BJ (cell line): ENCODE results near the gene KDM3B. TPM values are rescaled to one million over a fixed set of nuclear protein-coding genes. Genes with fewer than 3 reads are reported as not detected.

Experiments
- CTCF ChIA-PET: fragments of 350-600 bp; formaldehyde crosslinking; extraction: SDS; loops from one replicate; lab custom pipeline; 2021; ENCODE audit warnings: antibody characterized with exemption, inconsistent platforms; lab: Yijun Ruan, JAX
- POLR2A ChIA-PET: fragments of 300-600 bp; sonication (Branson Sonifier 250); formaldehyde crosslinking; extraction: SDS; loops from one replicate; lab custom pipeline; 2021; ENCODE audit warnings: antibody characterized with exemption; lab: Charles Lee
- DNase-seq: peaks from one replicate; pipeline ENCODE4 v3.0.0-alpha.2; 2011; ENCODE audit warnings: low read depth
- H3K27me3 ChIP-seq: 2 replicates; pipeline ENCODE4 v1.6.0; 2011; ENCODE audit warnings: low read length; ENCODE audit not compliant: control insufficient read depth, insufficient read depth
- H3K36me3 ChIP-seq: 2 replicates; pipeline ENCODE4 v1.5.1; 2011; ENCODE audit warnings: low read length; ENCODE audit not compliant: control insufficient read depth, insufficient read depth
- H3K4me3 ChIP-seq: 2 replicates; pipeline ENCODE4 v1.5.1; 2011; ENCODE audit warnings: low read depth, mild to moderate bottlenecking, control low read depth, low read length
- CTCF ChIP-seq: IDR thresholded peaks from 2 replicates; pipeline ENCODE4 v1.5.1; 2011; ENCODE audit warnings: low read depth, mild to moderate bottlenecking, control low read depth, inconsistent platforms, low read length, moderate library complexity; ENCODE audit not compliant: insufficient read depth
- polyA plus RNA-seq: library from polyadenylated mRNA; depleted of rRNA; stranded (reverse); fragments of >200 nt; gene quantifications from 2 replicates; pipeline ENCODE4 v1.2.3, GENCODE V29; 2011

KDM3B gene
- polyA plus RNA-seq, 1 experiment, result 20.4 TPM

- POLR2A ChIA-PET, result no interaction called here
- no peak for TF ChIP-seq CTCF
Observed at GRCh38 chr5:138372225-138372624, 19.7 kb downstream of the KDM3B start.

GRCh38 chr5:138372653-138373052 is 20.2 kb downstream of the KDM3B start:
- ChIA-PET CTCF (interaction anchor here (8.8 kb wide), 1 partner anchor 20 kb away, joined by 93 read pairs; the partner anchor contains the start of gene KDM3B), POLR2A (no interaction called here)
- TF ChIP-seq CTCF, result no peak
- peaks cover 2% of the 10 kb centered on the region; the same call in 1 of the 2 replicates for H3K36me3 ChIP-seq
- no peak overlapping the region for H3K4me3 ChIP-seq
- no peaks in the 10 kb centered on the region for H3K27me3 ChIP-seq
- no peak for DNase-seq

More at GRCh38 chr5:138372225-138372624, 19.7 kb downstream of the KDM3B start:
- Histone ChIP-seq H3K36me3 (peaks cover 2% of the 10 kb centered on the region; the same call in 1 of the 2 replicates), H3K4me3 (no peak overlapping the region), H3K27me3 (no peaks in the 10 kb centered on the region)
- CTCF ChIA-PET, result interaction anchor here (8.8 kb wide), 1 partner anchor 20 kb away, joined by 93 read pairs; the partner anchor contains the start of gene KDM3B
- no peak for DNase-seq

GRCh38 chr5:138382347-138382746 is 29.9 kb downstream of the KDM3B start:
- DNase-seq, result no peak
- ChIA-PET CTCF (interaction anchor here (0.7 to 2.1 kb wide), 2 partner anchors 13 to 29 kb away, joined by 3 to 8 read pairs; partner anchors contain the start of gene KDM3B), POLR2A (no interaction called here)
- Histone ChIP-seq H3K4me3 (no peak overlapping the region), H3K27me3 (no peaks in the 10 kb centered on the region), H3K36me3 (peaks cover 11% of the 10 kb centered on the region)
- TF ChIP-seq CTCF, result no peak

DNA sequence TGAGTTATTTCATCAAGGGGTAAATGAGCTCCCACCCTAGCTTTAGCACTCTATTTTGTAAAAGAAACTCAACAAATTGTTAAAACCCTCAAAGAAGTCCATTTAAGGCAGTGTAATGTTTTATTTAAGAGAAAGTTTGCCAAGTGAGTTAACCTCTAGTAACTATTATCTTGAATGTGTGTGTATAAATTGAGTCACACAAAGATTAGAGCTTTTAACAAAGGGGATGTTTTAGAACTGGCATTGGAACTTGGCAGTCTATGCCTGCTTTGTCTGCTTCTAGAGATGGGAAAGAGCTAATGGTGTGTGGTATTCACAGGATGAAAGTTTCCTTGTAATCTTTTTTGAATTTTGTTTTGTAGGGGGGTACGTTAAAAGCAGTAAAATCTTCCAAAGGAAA is 33.2 kb downstream of the KDM3B start:
- Histone ChIP-seq H3K36me3 (peaks cover 11% of the 10 kb centered on the region), H3K4me3 (no peak overlapping the region), H3K27me3 (no peaks in the 10 kb centered on the region)
- CTCF ChIA-PET, result no interaction called here
- no peak for DNase-seq
- no peak for TF ChIP-seq CTCF
- POLR2A ChIA-PET, result no interaction called here

DNA sequence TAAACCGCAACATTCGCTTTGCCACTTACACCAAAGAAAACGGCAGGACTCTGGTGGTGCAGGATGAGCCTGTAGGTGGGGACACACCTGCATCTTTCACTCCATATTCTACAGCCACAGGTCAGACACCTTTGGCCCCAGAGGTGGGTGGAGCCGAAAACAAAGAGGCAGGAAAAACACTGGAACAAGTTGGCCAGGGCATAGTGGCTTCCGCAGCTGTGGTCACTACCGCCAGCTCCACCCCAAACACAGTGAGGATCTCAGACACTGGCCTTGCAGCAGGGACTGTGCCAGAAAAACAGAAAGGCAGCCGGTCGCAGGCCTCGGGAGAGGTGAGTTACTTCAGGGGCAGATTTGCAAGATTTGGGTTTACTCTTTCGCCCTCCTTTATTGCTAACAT is 33.8 kb downstream of the KDM3B start:
- Histone ChIP-seq H3K4me3 (no peak overlapping the region), H3K36me3 (peaks cover 11% of the 10 kb centered on the region), H3K27me3 (no peaks in the 10 kb centered on the region)
- TF ChIP-seq CTCF, result no peak
- ChIA-PET CTCF (no interaction called here), POLR2A (no interaction called here)
- no peak for DNase-seq
